ENCODE results near the gene RAPGEF2.
A peak's percentile ranks its signal among the peaks of the same experiment; 100 is the strongest.

The RAPGEF2 gene

GRCh38 chr4:159070742-159071141, 32.1 kb upstream of the RAPGEF2 start:
- Histone ChIP-seq H3K23ac (ENCODE audit: low read length in 2 of 2) (no peak overlapping the region), H2AFZ (ENCODE audit: low read depth, low read length) (no peak overlapping the region), H2BK12ac (ENCODE audit: low read length in 2 of 2) (no peak overlapping the region), H3K18ac (ENCODE audit: low read depth in 1 of 2, low read length in 2 of 2) (no peak overlapping the region), H3K4ac (ENCODE audit: low read depth in 1 of 2, low read length in 2 of 2) (no peak overlapping the region), H3K79me1 (replicated peaks; ENCODE audit: low read length, poor library complexity, severe bottlenecking) (no peaks in the 10 kb centered on the region), H2AK5ac (ENCODE audit: low read length, severe bottlenecking) (no peak overlapping the region), H4K8ac (ENCODE audit: low read length) (no peak overlapping the region), H3K27me3 (ENCODE audit: control insufficient read depth in 1 of 2, insufficient read depth in 1 of 2, low read length in 2 of 2) (no peaks in the 10 kb centered on the region), H3K4me1 (ENCODE audit: control insufficient read depth, insufficient read depth, low read depth, low read length) (peaks cover 3% of the 10 kb centered on the region), H3K27ac (ENCODE audit: low read length, poor library complexity, severe bottlenecking) (no peak overlapping the region), H3K14ac (ENCODE audit: low read length in 2 of 2) (no peak overlapping the region), H3K9ac (ENCODE audit: low read length) (peak overlapping the region; percentile 68), H2BK15ac (ENCODE audit: low read depth, poor library complexity, severe bottlenecking) (no peak overlapping the region), H3K4me2 (ENCODE audit: low read length, poor library complexity, severe bottlenecking) (no peak overlapping the region), H2BK5ac (ENCODE audit: low read depth, low read length, poor library complexity, severe bottlenecking) (no peak overlapping the region), H2BK120ac (ENCODE audit: low read depth, low read length) (no peak overlapping the region), H4K91ac (ENCODE audit: low read length) (no peak overlapping the region), H3K36me3 (ENCODE audit: control insufficient read depth in 1 of 2, insufficient read depth in 2 of 2, low read depth in 1 of 2, low read length in 2 of 2) (no peaks in the 10 kb centered on the region), H3K9me3 (ENCODE audit: control insufficient read depth, low read length) (no peaks in the 10 kb centered on the region), H3K4me3 (ENCODE audit: insufficient read depth in 1 of 2, low read depth in 1 of 2, low read length in 2 of 2) (no peak overlapping the region)
- peak; percentile 7 for DNase-seq
- 88% methylated on average over 4 of the region's 4 CpGs for WGBS

- Histone ChIP-seq H3K4me1 (ENCODE audit: control insufficient read depth, insufficient read depth, low read depth, low read length) (peaks cover 3% of the 10 kb centered on the region), H3K18ac (ENCODE audit: low read depth in 1 of 2, low read length in 2 of 2) (no peak overlapping the region), H3K36me3 (ENCODE audit: control insufficient read depth in 1 of 2, insufficient read depth in 2 of 2, low read depth in 1 of 2, low read length in 2 of 2) (no peaks in the 10 kb centered on the region), H3K4ac (ENCODE audit: low read depth in 1 of 2, low read length in 2 of 2) (no peak overlapping the region), H2AFZ (ENCODE audit: low read depth, low read length) (no peak overlapping the region), H3K79me1 (replicated peaks; ENCODE audit: low read length, poor library complexity, severe bottlenecking) (no peaks in the 10 kb centered on the region), H4K91ac (ENCODE audit: low read length) (no peak overlapping the region), H3K4me3 (ENCODE audit: insufficient read depth in 1 of 2, low read depth in 1 of 2, low read length in 2 of 2) (no peak overlapping the region), H3K4me2 (ENCODE audit: low read length, poor library complexity, severe bottlenecking) (no peak overlapping the region), H4K8ac (ENCODE audit: low read length) (no peak overlapping the region), H3K27ac (ENCODE audit: low read length, poor library complexity, severe bottlenecking) (peak overlapping the region; percentile 92), H2AK5ac (ENCODE audit: low read length, severe bottlenecking) (no peak overlapping the region), H2BK120ac (ENCODE audit: low read depth, low read length) (no peak overlapping the region), H3K23ac (ENCODE audit: low read length in 2 of 2) (no peak overlapping the region), H3K14ac (ENCODE audit: low read length in 2 of 2) (no peak overlapping the region), H2BK12ac (ENCODE audit: low read length in 2 of 2) (no peak overlapping the region), H3K9me3 (ENCODE audit: control insufficient read depth, low read length) (no peaks in the 10 kb centered on the region), H3K27me3 (ENCODE audit: control insufficient read depth in 1 of 2, insufficient read depth in 1 of 2, low read length in 2 of 2) (no peaks in the 10 kb centered on the region), H3K9ac (ENCODE audit: low read length) (peak overlapping the region; percentile 68), H2BK5ac (ENCODE audit: low read depth, low read length, poor library complexity, severe bottlenecking) (no peak overlapping the region), H2BK15ac (ENCODE audit: low read depth, poor library complexity, severe bottlenecking) (no peak overlapping the region)
- DNase-seq = peak; percentile 16
- 91% methylated on average over 1 of the region's 1 CpG for WGBS
Measured at GRCh38 chr4:159071178-159071968, 31.5 kb upstream of the RAPGEF2 start.

- no peak overlapping the region for H2AFZ ChIP-seq (ENCODE audit: low read depth, low read length)
- no peak overlapping the region for H2BK15ac ChIP-seq (ENCODE audit: low read depth, poor library complexity, severe bottlenecking)
- no peaks in the 10 kb centered on the region for H3K79me1 ChIP-seq (replicated peaks; ENCODE audit: low read length, poor library complexity, severe bottlenecking)
- H3K36me3 ChIP-seq (ENCODE audit: control insufficient read depth in 1 of 2, insufficient read depth in 2 of 2, low read depth in 1 of 2, low read length in 2 of 2) = no peaks in the 10 kb centered on the region
- no peak overlapping the region for H3K4me2 ChIP-seq (ENCODE audit: low read length, poor library complexity, severe bottlenecking)
- H3K27ac ChIP-seq (ENCODE audit: low read length, poor library complexity, severe bottlenecking) = peak overlapping the region; percentile 92
- H2BK5ac ChIP-seq (ENCODE audit: low read depth, low read length, poor library complexity, severe bottlenecking) = peak overlapping the region; percentile 24
- H3K4me1 ChIP-seq (ENCODE audit: control insufficient read depth, insufficient read depth, low read depth, low read length) = peaks cover 3% of the 10 kb centered on the region
- H3K4me3 ChIP-seq (ENCODE audit: insufficient read depth in 1 of 2, low read depth in 1 of 2, low read length in 2 of 2) = no peak overlapping the region
- H2BK120ac ChIP-seq (ENCODE audit: low read depth, low read length) = peak overlapping the region; percentile 34
- no peaks in the 10 kb centered on the region for H3K9me3 ChIP-seq (ENCODE audit: control insufficient read depth, low read length)
- no peak overlapping the region for H3K18ac ChIP-seq (ENCODE audit: low read depth in 1 of 2, low read length in 2 of 2)
- no peak overlapping the region for H3K23ac ChIP-seq (ENCODE audit: low read length in 2 of 2)
- H2AK5ac ChIP-seq (ENCODE audit: low read length, severe bottlenecking) = peak overlapping the region; percentile 73
- H3K14ac ChIP-seq (ENCODE audit: low read length in 2 of 2) = no peak overlapping the region
- H4K91ac ChIP-seq (ENCODE audit: low read length) = no peak overlapping the region
- 84% methylated on average over 4 of the region's 6 CpGs for WGBS
- H3K4ac ChIP-seq (ENCODE audit: low read depth in 1 of 2, low read length in 2 of 2) = no peak overlapping the region
- H3K27me3 ChIP-seq (ENCODE audit: control insufficient read depth in 1 of 2, insufficient read depth in 1 of 2, low read length in 2 of 2) = no peaks in the 10 kb centered on the region
- no peak overlapping the region for H3K9ac ChIP-seq (ENCODE audit: low read length)
- no peak overlapping the region for H4K8ac ChIP-seq (ENCODE audit: low read length)
- no peak for DNase-seq
- H2BK12ac ChIP-seq (ENCODE audit: low read length in 2 of 2) = no peak overlapping the region
Measured at GRCh38 chr4:159071969-159072765, 30.7 kb upstream of the RAPGEF2 start.

GRCh38 chr4:159075531-159075932, 27.3 kb upstream of the RAPGEF2 start:
- Histone ChIP-seq H2BK12ac (ENCODE audit: low read length in 2 of 2) (no peak overlapping the region), H2BK15ac (ENCODE audit: low read depth, poor library complexity, severe bottlenecking) (no peak overlapping the region), H3K4me1 (ENCODE audit: control insufficient read depth, insufficient read depth, low read depth, low read length) (peaks cover 3% of the 10 kb centered on the region), H3K4me2 (ENCODE audit: low read length, poor library complexity, severe bottlenecking) (no peak overlapping the region), H3K27me3 (ENCODE audit: control insufficient read depth in 1 of 2, insufficient read depth in 1 of 2, low read length in 2 of 2) (no peaks in the 10 kb centered on the region), H4K91ac (ENCODE audit: low read length) (no peak overlapping the region), H3K18ac (ENCODE audit: low read depth in 1 of 2, low read length in 2 of 2) (no peak overlapping the region), H3K4ac (ENCODE audit: low read depth in 1 of 2, low read length in 2 of 2) (no peak overlapping the region), H3K27ac (ENCODE audit: low read length, poor library complexity, severe bottlenecking) (no peak overlapping the region), H2BK5ac (ENCODE audit: low read depth, low read length, poor library complexity, severe bottlenecking) (no peak overlapping the region), H3K14ac (ENCODE audit: low read length in 2 of 2) (no peak overlapping the region), H4K8ac (ENCODE audit: low read length) (no peak overlapping the region), H3K4me3 (ENCODE audit: insufficient read depth in 1 of 2, low read depth in 1 of 2, low read length in 2 of 2) (no peak overlapping the region), H3K23ac (ENCODE audit: low read length in 2 of 2) (no peak overlapping the region), H3K9ac (ENCODE audit: low read length) (no peak overlapping the region), H2BK120ac (ENCODE audit: low read depth, low read length) (no peak overlapping the region), H3K9me3 (ENCODE audit: control insufficient read depth, low read length) (no peaks in the 10 kb centered on the region), H3K79me1 (replicated peaks; ENCODE audit: low read length, poor library complexity, severe bottlenecking) (no peaks in the 10 kb centered on the region), H2AK5ac (ENCODE audit: low read length, severe bottlenecking) (no peak overlapping the region), H2AFZ (ENCODE audit: low read depth, low read length) (no peak overlapping the region), H3K36me3 (ENCODE audit: control insufficient read depth in 1 of 2, insufficient read depth in 2 of 2, low read depth in 1 of 2, low read length in 2 of 2) (no peaks in the 10 kb centered on the region)
- WGBS = 57% methylated on average over 3 of the region's 3 CpGs
- no peak for DNase-seq

Data from mesenchymal stem cell (in vitro differentiated cells and primary cell).